ENCODE data around the gene RBMS1.

Gene RBMS1

DNA sequence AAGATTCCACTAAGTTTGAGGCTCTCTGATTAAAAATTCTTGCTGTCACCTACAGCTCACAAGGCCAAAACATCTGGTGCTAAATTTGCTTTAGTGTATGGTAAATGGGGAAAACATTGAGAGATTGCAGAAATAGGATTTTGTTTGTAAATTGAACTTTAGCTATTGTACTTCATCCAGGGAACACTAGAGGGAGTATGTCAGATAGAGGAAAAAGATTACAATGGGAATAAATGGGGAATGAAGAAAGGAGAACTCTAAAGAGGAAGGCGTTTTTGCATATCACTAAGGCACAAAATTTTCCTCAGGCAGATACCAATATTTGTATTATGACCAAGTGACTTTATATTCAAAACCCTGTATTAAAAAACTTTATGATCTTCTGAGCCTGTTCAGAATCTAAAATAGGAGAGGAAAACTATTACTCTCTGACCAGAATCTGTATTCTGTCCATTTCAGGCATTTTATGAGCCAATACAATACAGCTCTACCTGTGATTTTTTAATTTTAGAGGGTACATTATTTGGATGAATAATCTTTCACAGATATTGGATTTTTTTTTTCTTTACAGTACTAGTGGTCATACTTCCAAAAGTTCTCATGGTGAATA is 241.2 kb downstream of the RBMS1 start:
- peak; percentile 66 for DNase-seq (ENCODE audit: low spot score)

DNA sequence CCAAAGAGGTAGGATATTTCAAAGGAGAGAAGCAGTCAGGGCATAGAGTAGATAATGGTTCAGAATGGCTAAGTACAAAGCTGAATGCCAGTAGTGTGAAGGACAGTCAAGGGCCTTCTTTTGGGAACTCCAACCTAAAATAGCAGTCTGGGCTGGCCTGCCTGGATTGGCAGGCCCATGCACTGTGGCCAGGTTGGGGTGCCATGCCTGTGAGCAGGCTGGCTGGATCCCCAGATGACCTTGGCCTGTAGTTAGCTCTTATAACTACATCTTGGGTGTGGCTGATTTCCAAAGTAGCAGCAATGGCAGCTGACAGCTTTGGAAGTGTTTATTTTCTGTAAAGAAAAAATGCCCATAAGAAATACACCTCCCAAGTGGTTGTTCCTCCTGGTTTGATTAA is 242.0 kb downstream of the RBMS1 start:
- no peak for DNase-seq (ENCODE audit: low spot score)

DNA sequence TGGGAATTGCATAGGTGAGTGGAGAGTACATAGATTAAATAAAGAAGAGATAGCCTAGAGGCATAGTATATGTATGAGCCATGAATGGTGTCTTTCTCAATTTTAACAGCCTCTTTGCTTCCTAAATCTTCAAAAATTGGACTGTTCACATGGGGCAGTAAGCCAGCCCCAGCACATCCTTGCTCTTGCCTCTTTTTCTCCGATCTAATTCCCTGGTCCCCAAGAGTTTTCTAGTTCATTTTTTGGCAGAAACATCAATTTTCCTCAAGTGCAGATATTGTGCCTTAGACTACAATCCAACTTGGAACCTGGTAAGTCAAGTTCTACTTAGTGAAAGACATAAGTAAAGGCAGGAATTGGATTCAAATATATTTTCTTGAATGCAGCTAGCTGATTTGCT is 243.7 kb downstream of the RBMS1 start:
- no peak for DNase-seq (ENCODE audit: low spot score)

DNA sequence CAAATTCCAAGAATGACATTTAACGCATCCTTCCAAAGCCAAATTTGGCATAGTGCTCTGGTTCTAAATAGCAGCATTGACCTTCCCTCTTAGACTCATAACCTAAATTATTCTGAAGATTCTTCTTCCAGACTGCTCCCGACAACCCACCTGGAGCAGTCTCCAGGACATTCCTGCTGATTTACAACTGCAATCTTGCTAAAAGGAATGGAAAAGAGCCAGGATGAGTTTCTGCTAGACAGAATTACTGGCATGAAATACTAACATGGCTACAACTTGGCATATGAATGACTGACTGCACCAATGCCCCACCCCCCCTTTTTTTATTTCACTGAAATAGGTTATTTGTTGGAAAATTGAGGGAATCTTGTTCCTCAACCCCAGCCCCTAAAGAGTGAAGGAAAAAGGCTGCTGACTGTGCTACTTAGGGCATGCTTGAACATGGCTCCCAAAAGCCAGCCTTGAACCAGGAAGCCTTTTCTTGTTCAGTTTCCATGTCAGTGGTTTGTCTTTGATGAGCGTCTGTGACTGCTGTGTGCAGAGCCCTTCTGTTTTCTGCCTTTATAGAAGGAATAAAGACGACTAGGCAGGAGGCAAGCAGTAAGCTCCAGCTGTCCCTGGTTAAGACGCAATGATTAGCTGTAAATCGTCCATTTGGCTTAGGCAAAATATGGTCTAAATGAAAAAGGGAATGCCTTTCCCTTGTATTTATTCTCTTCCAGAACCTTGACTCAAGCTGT is 246.1 kb downstream of the RBMS1 start:
- no peak for DNase-seq (ENCODE audit: low spot score)

DNA sequence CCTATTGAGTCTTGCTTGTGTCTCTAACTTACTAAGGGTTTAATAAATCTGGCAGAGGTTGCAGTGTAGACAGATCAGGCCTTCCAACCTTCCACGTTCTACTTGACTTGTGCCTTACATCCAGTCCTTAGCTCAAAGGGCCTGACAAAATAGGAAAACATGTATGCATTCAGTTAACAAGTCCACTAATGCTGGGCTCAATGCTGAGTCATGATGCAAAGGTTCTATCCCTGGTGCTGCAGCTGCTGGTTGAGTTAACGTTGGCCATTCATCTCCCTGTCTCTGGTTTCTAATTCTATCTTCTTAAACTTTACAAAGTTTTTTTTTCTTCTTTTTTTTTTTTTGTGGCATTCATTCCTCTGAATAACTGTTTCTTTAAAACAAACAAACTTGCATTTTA is 247.3 kb downstream of the RBMS1 start:
- no peak for DNase-seq (ENCODE audit: low spot score)

DNA sequence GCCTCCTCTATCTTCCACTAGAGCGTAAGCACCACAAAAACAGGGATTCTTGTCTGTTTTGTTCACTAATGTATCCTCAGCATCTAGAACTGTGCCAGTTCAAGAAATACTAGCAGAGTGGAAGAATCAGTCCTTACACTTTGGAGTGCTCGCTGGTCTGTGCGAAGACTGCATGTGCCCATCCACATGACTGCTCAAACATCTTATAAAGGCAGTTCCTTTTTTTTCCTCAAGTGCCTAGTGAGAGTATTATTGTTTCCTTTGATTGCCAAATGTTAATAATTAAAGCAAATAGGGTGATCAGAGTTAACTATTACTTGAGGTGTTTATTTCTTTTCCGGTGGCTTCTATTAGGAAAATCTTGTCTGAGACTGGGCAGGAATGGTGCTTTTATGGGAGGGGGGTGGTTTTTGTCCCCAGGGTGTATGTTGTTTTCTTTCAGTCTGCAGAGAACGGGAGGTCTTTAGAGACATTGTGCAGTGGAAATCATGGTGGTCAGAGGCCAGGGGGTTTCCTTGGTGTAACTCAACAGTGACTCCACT is 247.9 kb downstream of the RBMS1 start:
- DNase-seq (ENCODE audit: low spot score) = no peak

DNA sequence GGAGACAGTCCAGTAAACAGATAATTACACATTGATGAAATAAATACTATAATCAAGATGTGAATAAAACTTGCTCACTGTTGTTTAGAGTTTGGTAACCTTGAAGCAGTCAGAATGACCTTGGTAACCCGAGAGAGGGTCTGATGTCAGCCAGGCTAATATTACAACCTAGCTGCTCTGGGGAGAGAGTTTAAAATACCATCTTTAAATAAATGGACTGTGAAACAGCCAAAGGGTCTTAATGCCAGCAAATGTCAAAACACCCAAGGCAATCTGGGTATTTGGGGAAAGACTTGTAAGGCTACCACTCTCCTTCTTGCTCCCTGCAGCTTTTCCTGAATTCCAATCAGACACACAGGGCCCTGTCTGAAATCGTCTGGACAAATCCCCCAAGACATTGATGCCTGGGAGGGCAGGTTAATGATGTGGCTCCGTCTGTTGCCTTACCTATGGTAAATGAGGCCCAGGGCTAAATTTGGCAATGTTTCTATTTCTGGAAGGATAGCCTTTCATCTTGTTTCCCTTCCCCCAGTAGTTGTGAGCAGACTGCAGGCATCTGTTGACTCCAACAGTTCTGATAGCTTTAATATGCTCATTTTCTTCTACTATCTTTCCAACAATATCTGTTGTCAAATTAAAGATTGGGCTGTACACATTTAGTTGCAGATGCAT is 250.6 kb downstream of the RBMS1 start:
- DNase-seq (ENCODE audit: low spot score) = no peak

DNA sequence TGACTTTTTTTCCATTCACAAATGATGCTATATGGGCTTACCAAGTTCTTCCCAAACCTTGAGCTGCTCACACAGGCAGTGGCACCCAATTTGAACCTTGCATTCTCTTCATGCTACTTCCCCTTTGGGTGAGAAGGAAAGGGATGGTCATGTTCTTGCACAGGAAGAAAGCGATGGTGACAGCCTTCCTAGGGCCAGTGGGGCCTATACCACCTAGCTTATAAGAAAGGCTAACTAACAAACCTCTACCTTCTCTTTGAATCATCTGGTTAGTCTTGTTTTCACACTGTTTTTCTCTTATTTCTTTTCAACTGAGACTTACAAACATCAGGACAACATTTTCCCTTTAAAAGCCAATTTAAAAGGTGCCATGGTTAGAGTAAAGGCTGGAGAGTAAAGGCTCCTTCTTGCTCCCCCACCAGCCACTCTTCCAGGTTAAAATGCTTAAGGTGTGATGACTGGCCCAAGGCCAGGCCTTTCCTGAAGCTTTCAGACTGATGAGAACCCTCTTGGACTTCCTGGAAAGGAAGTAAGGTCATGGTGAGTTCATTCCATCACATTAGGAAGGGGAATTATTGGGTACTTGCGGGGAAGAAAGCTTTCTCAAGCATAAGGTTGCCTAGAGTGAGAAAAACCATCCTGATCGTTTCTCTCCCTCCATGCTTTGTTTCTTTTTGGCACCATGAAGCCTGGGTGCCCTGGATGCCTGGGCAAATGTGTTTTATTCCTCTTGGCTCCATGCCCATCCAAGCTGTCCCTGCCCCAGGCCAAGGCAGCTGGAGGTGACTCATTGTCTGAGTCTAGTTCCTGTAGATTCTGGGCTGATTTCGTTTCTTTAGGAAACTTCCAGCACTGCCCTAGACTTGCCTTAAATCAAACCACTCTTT is 252.1 kb downstream of the RBMS1 start:
- peak; percentile 91 for DNase-seq (ENCODE audit: low spot score)

DNA sequence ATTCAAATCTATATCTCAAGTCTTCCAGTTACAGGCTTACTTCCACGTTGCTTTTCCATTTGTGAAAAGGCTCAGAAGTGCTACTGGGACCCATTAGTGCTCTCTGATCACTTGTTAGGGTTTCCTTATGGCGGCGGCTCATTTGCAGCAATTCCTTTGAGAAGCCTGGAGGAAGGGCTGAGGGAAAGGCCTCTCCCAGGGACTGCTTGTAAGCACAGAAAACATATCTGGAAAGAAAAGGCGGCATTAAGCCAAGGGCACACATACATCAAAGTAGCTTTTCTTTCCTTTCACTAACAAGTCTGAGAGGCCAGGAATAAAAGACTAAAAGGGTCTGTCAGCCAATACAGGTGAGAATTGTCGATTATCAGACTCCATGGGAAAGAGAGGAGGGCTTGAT is 254.2 kb downstream of the RBMS1 start:
- no peak for DNase-seq (ENCODE audit: low spot score)

DNA sequence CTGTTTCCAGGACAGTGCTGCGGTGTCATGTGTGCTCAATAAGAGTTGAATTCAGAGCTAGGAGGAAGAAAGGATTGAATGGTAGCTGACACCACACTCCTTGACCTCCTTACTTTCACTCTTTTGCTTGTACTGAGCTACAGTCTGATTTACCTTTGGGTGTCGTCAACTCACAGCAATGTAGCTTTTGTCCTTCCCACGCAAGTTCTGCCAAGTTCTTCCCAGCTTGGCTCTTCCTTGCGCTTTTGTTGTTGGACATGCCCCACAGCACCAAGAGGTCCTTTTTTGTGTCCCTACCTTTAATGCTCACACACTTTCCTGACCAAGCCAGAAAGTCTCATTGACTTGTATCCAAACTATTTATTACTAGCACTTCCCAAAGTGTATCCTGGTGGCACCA is 255.2 kb downstream of the RBMS1 start:
- DNase-seq (ENCODE audit: low spot score) = no peak

DNA sequence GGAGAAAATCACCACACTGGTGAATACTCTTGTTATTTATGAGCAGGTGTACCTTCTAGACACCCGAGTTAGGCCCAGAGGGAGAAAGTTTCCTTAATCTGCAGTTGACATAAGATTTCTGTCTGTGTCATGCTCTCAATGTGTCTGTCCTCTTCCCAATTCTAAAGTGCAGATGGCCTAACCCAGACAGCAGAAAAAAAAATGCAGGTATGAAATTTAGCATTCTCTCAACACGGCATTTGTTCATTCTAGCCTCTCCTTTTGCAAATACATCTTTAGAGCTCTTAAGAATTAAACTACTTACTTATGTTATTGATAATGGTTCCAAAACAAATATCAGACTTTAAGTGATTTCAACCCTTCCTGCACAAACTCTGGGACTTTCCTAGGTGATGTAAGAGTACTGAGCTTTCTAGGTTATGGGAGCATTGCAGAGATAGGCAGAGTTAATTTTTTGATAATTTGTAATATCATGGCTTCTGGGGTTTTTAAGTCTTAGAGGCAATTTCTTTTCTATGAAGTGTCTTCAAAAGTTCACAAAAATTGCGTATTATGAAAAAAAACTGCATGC is 260.6 kb downstream of the RBMS1 start:
- DNase-seq (ENCODE audit: low spot score) = no peak

DNA sequence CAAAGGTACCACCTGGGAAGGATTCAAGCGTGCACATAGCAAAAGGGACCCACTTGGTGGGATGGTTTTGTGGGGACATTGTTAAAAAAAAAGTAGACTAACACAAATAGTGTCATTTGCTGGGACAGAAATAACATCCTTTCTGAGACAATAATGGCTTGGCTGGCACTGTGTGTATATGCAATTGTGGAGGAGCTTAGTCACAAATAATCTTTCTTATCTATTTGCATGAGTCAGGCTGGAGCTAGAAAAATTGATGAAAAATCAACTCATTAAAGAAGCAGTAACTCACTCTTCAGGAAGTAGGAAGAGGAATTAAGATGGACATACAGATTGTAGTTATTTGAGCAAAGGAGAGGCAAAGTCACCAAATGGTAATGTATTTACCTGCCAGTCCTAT is 264.0 kb downstream of the RBMS1 start:
- no peak for DNase-seq (ENCODE audit: low spot score)

DNA sequence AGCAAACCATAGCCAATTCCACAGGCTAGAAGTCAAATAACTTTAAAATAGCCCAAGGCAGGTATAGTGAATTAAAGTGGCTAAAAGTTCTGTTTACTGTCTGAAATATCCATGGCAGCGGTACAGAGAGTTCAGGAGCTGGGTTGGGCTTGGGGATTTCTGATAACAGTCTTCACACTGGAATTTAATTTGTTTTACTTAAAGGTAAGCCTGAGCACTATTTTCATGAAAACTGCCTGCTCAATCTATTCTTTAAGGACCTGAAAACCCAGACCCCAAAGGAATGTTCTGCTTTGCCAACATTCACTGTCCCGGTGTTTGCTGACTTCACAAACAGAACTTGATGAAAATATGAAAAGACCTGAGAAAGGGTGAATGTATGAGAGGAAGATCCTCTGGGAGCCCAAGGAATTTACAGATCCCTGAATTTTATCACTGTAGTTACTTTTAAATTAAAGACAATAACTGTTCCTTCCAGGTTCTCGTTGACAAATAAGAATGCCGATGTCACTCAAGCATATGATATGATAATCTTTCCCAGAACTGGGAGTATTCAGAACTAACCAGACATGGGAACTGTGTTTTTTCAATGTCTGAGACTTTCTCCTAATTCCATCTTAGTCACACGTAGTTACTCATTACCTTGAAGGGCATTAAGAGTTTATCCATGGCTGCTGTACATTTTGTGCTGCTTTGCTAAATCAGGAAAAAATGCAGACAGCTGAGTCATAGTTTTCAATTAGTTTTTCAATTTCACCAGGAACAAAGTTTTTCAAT is 265.3 kb downstream of the RBMS1 start:
- DNase-seq (ENCODE audit: low spot score) = peak; percentile 47

DNA sequence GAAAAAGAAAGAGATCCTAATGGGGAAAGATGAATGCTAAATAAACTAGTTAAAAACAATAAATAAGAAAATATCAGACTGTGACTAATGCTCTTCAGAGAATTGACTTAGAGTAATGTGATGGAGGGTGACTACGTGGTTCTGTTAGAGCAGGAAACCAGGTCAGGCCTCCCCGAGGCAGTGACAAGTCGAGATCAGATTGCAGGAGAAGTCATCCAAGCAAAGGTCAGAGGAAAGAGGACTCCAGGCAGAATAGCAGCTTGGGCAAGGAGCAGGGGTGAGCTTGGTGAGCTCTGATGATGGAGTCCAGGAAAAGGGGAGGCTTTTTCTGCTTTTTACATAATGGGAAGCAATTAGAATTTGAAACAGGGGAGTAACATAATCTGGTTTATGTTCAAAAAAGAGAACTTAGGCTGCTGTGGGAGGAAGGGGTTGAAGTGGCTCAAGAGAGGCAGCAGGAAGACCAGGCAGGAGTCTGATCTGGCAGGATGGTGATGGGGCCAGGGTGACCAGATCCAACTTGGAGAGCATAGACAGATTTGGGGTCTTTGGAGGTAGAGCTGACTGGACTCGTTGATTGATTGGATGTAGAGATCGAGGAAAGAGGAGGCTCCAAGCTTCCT is 266.2 kb downstream of the RBMS1 start:
- peak; percentile 42 for DNase-seq (ENCODE audit: low spot score)

DNA sequence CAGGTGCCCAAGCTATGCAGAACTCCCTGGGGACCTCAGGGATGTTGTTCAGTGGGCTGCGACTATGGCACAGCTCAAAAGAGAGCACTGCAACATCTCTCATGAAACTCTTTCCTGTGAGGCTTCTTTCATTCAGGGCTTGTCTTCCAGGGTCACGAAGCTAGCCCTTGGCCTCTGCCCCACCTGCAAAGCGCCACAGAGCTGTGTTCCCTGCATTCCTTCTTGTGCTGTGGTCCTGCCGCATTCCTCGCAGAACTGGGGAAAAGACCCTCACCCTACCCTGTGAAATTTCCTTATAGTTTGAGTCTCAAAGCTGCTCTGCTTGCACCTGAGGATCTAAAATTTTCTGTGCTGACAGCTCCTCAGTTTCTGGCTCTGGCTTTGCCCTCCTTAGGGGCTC is 267.2 kb downstream of the RBMS1 start:
- no peak for DNase-seq (ENCODE audit: low spot score)

DNA sequence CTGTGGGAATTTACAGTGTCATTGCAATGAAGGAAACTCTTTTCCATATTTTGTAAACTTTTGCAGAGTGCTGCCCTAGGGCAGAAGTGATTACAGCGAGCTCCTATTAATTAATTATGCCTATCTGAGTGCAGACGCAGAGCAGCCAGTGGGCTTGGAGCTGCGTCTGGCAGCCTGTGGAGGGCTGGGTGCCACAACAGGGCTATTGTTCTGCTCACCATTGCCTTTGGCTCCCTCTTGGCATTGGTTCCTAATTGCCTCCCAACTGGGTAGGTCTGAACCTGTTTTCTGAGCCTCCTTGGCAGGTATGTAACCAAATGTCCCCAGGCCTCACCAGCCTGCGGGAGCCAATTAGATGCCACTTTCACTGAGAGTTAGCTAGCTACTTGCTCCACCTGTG is 267.9 kb downstream of the RBMS1 start:
- peak; percentile 82 for DNase-seq (ENCODE audit: low spot score)

DNA sequence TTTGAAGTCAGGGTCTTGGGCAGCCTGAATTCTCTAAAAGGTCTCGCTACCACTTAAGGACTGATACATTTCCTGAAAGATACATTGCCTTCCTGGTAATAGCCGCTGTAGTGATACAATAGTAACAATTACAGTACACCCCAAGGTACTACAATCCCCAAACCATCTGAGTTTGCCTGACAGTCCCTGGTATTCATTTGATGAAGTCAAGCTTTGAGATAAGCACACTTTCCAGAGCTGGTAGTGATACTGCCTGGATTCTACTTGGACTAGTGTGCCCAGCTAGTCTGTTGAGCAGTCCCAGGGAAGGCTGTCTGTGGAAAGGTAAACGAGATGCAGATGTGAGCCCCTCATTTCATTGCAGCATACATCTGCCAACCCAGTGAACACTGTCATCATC is 269.1 kb downstream of the RBMS1 start:
- DNase-seq (ENCODE audit: low spot score) = no peak

DNA sequence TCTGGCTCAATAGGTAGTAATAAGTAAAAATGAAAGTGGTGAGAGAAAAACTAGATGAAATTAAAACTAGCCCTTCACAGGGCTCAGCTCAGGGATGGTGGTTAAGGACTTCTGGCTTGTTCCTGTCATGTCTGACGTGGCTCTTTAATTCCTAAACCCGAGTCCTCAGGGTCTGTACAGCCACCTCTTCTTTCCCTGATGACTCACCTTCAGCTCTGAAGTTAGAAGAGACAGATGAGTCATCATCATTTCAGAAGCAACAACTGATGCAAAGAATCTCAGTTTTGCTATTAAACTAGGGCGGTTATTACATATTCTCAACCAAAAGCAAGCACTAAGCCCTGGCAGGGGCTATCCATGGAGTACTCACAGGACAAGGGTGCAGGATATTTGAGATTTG is 269.5 kb downstream of the RBMS1 start:
- peak; percentile 92 for DNase-seq (ENCODE audit: low spot score)

DNA sequence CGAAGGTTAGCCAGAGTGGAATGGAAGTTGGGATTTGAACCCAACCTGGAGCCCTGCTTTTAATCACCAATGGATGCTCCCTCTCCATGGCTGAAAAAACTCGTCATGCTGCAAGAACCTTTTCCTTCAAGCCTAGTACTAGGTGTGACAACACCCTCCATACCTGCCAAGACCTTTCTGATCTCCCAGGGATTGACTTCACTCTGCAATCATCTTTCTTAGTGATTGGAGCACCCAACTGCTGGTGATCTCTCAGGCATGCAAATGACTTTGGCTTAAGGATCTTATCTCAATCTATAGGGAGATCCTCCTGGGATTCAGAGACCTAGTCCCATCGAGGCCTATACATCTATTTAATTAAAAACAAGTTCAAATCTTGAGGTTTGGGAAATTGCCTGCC is 270.0 kb downstream of the RBMS1 start:
- DNase-seq (ENCODE audit: low spot score) = no peak

DNA sequence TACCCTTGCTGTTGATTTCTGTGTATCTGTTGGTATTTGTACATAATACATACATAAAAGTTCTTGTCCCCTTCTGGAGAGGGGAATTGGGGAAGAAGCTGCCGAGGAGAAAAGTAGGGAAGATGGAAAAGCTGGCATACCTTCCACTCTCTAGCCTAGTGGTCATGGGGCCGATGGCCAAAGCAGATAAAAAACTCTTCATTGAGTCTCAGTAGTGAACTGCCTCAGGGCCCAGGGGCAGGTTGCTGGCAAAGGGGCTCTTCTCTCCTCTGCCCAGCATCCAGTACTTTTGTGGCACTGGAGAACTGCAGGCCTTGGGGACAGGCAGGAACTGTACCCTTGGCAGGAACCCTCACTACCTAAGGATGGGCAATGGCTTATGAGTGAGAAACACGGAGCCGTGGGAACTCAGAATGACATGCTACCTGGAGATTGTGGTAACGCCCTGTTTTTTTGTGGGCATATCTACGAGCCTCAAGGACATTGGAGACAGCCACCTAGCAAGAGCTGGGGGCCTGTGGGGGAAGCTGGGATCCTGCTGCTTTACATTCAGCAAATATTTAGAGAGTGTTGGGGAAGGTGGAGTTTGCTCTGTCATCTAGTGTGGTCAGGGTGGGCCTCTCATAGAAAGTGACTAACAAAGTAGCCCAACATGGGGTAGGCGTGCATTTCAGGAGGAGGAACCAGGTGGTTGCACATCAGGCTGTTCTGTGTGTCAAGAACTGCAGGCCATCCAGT is 270.9 kb downstream of the RBMS1 start:
- no peak for DNase-seq (ENCODE audit: low spot score)
